Esophagus muscularis mucosa (tissue), 3 donors: ENCODE measurements around the gene F13A1.

Experiments used
- CTCF ChIP-seq, 3 experiments: fragments of 200-600 bp in 2 of 3; fragments of 450-650 bp in 1 of 3; sonication (generic) in 2 of 3; IDR thresholded peaks; one replicate each; pipeline ENCODE4 v1.5.1; 2017 to 2019; ENCODE audit warnings: antibody characterized with exemption in 3 of 3, mild to moderate bottlenecking in 2 of 3, moderate library complexity in 1 of 3
- POLR2A ChIP-seq: fragments of 450-650 bp; IDR thresholded peaks from one replicate; pipeline ENCODE4 v1.6.1; 2017; ENCODE audit warnings: antibody characterized with exemption, moderate library complexity, mild to moderate bottlenecking, low read depth

- no peak for TF ChIP-seq POLR2A
- no peak for TF ChIP-seq CTCF (IDR thresholded peaks at IDR 0.05)
These were observed 13.0 kb upstream of the F13A1 start for GRCh38 chr6:6333501-6333900.
